Spinal cord (tissue), 10 donors: ENCODE measurements around the gene TMEM255A. TPM values are rescaled to one million over a fixed set of nuclear protein-coding genes. Genes with fewer than 3 reads are reported as not detected.

Source experiments
- DNase-seq, 6 donors: peaks; one replicate each; pipeline versions ENCODE4 v3.0.0 to v3.0.0-alpha.2; 2013 to 2015; ENCODE audit warnings: low spot score in 6 of 6, low read depth in 4 of 6
- H3K27ac ChIP-seq: one replicate; pipeline ENCODE4 v1.5.1; 2013; ENCODE audit warnings: low read depth, low read length, control low read depth
- H3K27me3 ChIP-seq: one replicate; pipeline ENCODE4 v1.6.1; 2013; ENCODE audit warnings: low read length; ENCODE audit not compliant: control insufficient read depth, insufficient read depth
- H3K36me3 ChIP-seq: one replicate; pipeline ENCODE4 v1.6.1; 2013; ENCODE audit warnings: low read length; ENCODE audit not compliant: control insufficient read depth, insufficient read depth
- H3K4me1 ChIP-seq: one replicate; pipeline ENCODE4 v1.6.1; 2013; ENCODE audit warnings: low read length; ENCODE audit not compliant: control insufficient read depth, insufficient read depth
- H3K4me3 ChIP-seq: one replicate; pipeline ENCODE4 v1.5.1; 2013; ENCODE audit warnings: low read depth, low read length, control low read depth
- H3K9me3 ChIP-seq: one replicate; pipeline ENCODE4 v1.6.1; 2013; ENCODE audit warnings: low read length; ENCODE audit not compliant: control insufficient read depth, insufficient read depth
- WGBS: methylation state at CpG from one replicate; pipeline ENCODE4 v1.1.5; 2013; ENCODE audit warnings: missing lambda C conversion rate; ENCODE audit not compliant: insufficient coverage; 5-methylcytosine and 5-hydroxymethylcytosine counted together
- polyA plus RNA-seq, 2 donors: library from polyadenylated mRNA; unstranded; fragments of 120-200 nt; gene quantifications; one replicate each; pipeline ENCODE4 v1.2.1, GENCODE V29; 2013; ENCODE audit not compliant: insufficient read length in 2 of 2
- total RNA-seq, 2 donors: library from RNA; depleted of rRNA in 1 of 2; stranded (reverse); fragments of 120-200 nt in 1 of 2; fragments of >200 nt in 1 of 2; gene quantifications; one replicate each; pipeline versions ENCODE4 v1.2.3 to v1.2.4, GENCODE V29; 2013 to 2014
- donor health status: healthy.

The TMEM255A gene
- total and polyA plus RNA-seq, 4 donors = 8.8 to 70.6 (median 45.3) TPM

DNA sequence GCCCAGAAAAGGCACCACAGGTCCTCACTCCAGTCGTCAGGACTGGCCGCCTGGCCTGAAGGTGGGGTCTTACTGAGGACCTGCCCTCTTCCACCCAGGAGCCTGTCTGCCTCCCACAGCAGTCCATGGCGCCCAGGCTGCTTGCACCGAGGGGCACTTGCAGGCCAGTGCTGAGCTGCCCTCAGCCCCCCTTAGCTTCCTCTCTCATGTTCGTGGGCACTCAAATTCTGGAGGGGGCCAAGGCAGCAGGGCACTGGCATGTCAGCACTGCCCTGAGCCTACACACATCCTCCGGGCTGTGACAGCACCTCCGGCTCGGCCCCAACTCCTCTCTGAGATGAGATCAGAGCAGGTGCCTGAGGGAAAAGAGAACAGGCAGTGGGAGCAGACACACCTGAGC is 87.9 kb downstream of the TMEM255A start:
- H3K36me3 ChIP-seq = peaks cover 7% of the 10 kb centered on the region
- 79% methylated on average over 8 of the region's 8 CpGs for WGBS
- H3K27me3 ChIP-seq = no peaks in the 10 kb centered on the region
- H3K27ac ChIP-seq = no peak overlapping the region
- H3K9me3 ChIP-seq = no peaks in the 10 kb centered on the region
- DNase-seq = no peak
- H3K4me3 ChIP-seq = no peak overlapping the region
- no peaks in the 10 kb centered on the region for H3K4me1 ChIP-seq

DNA sequence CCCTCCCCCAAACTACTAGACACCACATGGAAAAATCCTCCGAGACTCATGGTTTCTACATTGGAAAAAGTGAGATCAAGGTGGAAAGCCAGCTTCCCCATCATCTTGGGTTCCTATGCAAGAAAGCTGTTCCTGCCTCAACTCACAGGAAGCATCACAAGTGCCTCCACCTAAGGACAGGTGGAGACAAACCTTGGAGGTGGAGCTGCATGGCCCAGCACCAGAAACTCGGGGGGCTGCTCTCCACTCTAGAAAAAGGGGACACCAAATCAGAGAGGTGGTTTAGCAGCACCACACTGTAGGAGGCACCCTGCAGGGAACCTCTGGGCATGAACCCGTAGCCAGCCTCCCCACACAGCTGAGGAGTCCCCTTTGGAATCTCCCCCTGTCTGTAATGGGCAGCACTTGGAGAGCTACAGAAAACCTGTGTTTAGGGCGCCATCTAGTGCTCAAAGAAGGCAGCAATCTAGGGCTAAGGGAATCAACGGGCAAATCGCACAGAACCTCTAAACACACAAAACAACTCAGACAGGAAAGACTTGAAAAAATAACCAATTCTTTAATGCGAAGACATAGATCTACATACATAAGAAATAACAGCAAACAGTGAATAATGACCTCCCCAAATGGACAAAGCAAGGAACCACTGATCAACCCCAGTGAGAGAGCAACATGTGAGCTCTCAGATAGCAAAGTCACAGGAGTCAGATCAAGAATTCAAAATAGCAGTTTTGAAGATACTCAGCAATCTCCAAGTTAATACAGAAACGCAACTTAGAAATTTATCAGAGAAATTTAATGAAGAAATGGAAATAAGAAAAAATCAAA is 97.6 kb downstream of the TMEM255A start:
- H3K36me3 ChIP-seq = no peaks in the 10 kb centered on the region
- H3K9me3 ChIP-seq = no peaks in the 10 kb centered on the region
- no peaks in the 10 kb centered on the region for H3K4me1 ChIP-seq
- peak; percentile 5 to 83 (median 40) for DNase-seq
- H3K27me3 ChIP-seq = no peaks in the 10 kb centered on the region
- H3K4me3 ChIP-seq = no peak overlapping the region
- no peak overlapping the region for H3K27ac ChIP-seq
- WGBS = 18% methylated on average over 4 of the region's 8 CpGs

Other genes with a start within 250 kb of the TMEM255A start
- not detected for gene RHOXF2B, start 233.8 kb downstream of the TMEM255A start, total RNA-seq
- under 1 TPM; 0.14 to 0.18 TPM for gene RHOXF2B, start 233.8 kb downstream of the TMEM255A start, polyA plus RNA-seq
- under 1 TPM in 1 of 2 donors, not detected in 1; 0.50 TPM for gene RHOXF1, start 195.5 kb downstream of the TMEM255A start, total RNA-seq
- 1 to 10 TPM; 3.3 to 5.2 TPM for gene RHOXF1, start 195.5 kb downstream of the TMEM255A start, polyA plus RNA-seq
- not detected for gene RHOXF2, start 152.8 kb downstream of the TMEM255A start, total RNA-seq
- under 1 TPM in 1 of 2 donors, not detected in 1; 0.09 TPM for gene RHOXF2, start 152.8 kb downstream of the TMEM255A start, polyA plus RNA-seq
- gene ZBTB33, start 60.6 kb downstream of the TMEM255A start, total RNA-seq = 10 to 100 TPM; 19.6 to 38.7 TPM
- 10 to 100 TPM; 21.7 to 35.7 TPM for gene ZBTB33, start 60.6 kb downstream of the TMEM255A start, polyA plus RNA-seq
- gene ATP1B4, start 50.6 kb upstream of the TMEM255A start, total RNA-seq = under 1 TPM; 0.11 to 0.20 TPM
- gene ATP1B4, start 50.6 kb upstream of the TMEM255A start, polyA plus RNA-seq = under 1 TPM; 0.11 to 0.48 TPM
- gene LAMP2, start 157.8 kb upstream of the TMEM255A start, total RNA-seq = 100 to 1,000 TPM; 126 to 155 TPM
- gene LAMP2, start 157.8 kb upstream of the TMEM255A start, polyA plus RNA-seq = 10 to 100 TPM; 71.6 to 87.8 TPM
- gene CUL4B, start 249.5 kb upstream of the TMEM255A start, total RNA-seq = 10 to 100 TPM; 33.6 to 67.9 TPM
- gene CUL4B, start 249.5 kb upstream of the TMEM255A start, polyA plus RNA-seq = 10 to 100 TPM; 52.4 to 66.6 TPM